ENCODE measurements around the gene SMAD9.

Gene SMAD9

GRCh38 chr13:36814465-36814864 lies 105.6 kb downstream of the SMAD9 start:
- DNase-seq = no peak

- no peak for DNase-seq
These were observed 106.8 kb downstream of the SMAD9 start for GRCh38 chr13:36813225-36813624.

GRCh38 chr13:36807616-36808015 lies 112.4 kb downstream of the SMAD9 start:
- DNase-seq = no peak

DNA sequence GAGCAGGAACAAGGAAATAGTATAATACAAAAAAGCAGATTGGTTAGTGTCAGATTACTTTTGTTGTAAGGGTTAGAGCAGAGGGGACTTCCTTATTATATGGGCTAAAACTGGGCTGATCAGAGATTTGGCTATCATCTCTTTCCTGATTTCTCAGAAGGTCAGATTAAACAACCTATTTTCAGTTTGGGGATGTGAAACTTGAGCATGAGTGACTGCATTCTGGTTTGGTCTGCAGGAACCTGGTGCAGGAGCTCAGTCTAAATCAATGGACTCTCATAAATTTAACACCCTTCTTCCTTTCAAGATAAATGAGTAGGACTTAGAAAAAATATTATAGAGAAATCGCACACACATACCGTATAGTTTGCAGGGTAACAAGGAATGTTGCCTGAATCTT lies 113.9 kb downstream of the SMAD9 start:
- no peak for DNase-seq

DNA sequence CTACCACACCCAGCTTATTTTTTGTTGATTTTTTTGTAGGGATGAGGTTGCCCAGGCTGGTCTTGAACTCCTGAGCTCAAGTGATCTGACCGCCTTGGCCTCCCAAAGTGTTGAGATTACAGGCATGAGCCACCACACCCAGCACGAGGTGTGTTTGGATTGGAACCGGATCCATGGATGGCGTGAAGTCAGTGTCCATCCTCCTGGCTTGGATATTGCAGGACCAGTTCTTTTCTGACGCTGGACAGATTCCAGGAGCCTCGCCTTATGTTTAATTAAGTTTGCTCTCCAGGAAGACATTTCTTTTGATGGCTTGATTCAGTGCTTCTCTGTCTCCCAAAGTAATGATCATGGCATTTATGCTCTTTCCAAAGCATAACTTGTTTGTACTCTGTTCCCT lies 115.5 kb downstream of the SMAD9 start:
- DNase-seq = no peak

- no peak for DNase-seq
These were observed 119.0 kb downstream of the SMAD9 start for GRCh38 chr13:36801035-36801434.

GRCh38 chr13:36796052-36796451 lies 124.0 kb downstream of the SMAD9 start:
- no peak for DNase-seq

- DNase-seq = no peak
These were observed 124.6 kb downstream of the SMAD9 start for GRCh38 chr13:36795463-36795862.

All from activated CD4-positive, alpha-beta T cell treated with anti-CD3 and anti-CD28 coated beads, Interleukin-2, Interleukin-6, amounts not matched to agents 100 ng/mL and 50 ng/mL, durations not matched to agents 16 hours and 8 hours (primary cell).